Measurements from ENCODE around the gene ASAP2.

ASAP2 gene

DNA sequence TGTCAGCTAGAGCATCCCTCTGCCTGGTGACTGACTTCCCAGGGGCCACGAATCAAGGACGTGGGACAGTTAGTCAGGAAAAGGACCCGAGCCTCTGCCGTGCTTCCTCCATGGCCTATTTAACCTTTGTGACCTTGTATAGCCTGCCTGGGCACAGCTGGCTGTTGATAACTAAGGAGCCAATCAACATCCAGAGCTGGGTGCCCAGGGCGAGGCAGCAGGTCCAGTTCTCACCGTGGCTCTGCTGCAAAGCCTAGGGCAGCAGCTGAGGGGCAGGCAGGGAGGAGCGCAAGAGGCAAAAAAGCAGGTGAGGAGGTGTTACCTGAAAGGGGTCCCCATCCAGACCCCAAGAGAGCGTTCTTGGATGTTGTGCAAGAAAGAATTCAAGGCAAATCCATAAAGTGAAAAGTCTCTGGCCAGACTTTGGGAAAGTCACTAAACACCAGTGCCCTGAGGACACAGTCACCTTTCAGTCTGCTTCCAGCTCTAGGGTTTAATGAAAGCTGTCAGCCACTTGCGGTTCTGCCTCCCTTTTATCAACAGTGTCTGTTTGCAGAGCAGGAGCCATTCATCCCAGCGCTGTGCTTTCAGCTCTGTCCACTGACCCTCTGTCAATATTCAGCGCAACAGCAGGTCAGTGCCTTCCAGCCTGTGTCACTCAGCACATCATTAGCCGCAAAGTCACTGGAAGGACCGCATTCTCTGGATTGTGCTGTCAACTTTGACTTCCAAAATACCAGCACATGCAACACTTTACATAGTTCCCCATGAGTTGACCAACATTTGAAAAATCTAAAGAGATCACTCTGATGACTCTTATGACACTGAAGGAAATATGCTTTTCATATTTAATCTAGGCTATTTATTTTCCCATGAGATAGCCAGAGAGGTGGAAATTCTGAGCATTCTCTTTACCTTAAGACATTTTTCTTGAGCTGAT lies 38.6 kb upstream of the ASAP2 start:
- TF ChIP-seq TAF1 (IDR thresholded peaks at IDR 0.05; ENCODE audit: borderline replicate concordance, insufficient read depth, low read length) (no peak), SIN3A (IDR thresholded peaks at IDR 0.05; ENCODE audit: borderline replicate concordance, insufficient read depth, low read length) (no peak), POLR2AphosphoS5 (IDR thresholded peaks at IDR 0.05; ENCODE audit: low read depth, low read length) (no peak), FOXP2 (optimal IDR thresholded peaks at IDR 0.05; ENCODE audit: borderline replicate concordance, extremely low read depth, extremely low read length, insufficient read depth) (no peak)
- TF ChIP-seq, protein P1, sequence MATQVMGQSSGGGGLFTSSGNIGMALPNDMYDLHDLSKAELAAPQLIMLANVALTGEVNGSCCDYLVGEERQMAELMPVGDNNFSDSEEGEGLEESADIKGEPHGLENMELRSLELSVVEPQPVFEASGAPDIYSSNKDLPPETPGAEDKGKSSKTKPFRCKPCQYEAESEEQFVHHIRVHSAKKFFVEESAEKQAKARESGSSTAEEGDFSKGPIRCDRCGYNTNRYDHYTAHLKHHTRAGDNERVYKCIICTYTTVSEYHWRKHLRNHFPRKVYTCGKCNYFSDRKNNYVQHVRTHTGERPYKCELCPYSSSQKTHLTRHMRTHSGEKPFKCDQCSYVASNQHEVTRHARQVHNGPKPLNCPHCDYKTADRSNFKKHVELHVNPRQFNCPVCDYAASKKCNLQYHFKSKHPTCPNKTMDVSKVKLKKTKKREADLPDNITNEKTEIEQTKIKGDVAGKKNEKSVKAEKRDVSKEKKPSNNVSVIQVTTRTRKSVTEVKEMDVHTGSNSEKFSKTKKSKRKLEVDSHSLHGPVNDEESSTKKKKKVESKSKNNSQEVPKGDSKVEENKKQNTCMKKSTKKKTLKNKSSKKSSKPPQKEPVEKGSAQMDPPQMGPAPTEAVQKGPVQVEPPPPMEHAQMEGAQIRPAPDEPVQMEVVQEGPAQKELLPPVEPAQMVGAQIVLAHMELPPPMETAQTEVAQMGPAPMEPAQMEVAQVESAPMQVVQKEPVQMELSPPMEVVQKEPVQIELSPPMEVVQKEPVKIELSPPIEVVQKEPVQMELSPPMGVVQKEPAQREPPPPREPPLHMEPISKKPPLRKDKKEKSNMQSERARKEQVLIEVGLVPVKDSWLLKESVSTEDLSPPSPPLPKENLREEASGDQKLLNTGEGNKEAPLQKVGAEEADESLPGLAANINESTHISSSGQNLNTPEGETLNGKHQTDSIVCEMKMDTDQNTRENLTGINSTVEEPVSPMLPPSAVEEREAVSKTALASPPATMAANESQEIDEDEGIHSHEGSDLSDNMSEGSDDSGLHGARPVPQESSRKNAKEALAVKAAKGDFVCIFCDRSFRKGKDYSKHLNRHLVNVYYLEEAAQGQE (IDR thresholded peaks at IDR 0.05; ENCODE audit: insufficient read depth in 1 of 2, low read depth in 2 of 2, low read length in 2 of 2) = no peak

DNA sequence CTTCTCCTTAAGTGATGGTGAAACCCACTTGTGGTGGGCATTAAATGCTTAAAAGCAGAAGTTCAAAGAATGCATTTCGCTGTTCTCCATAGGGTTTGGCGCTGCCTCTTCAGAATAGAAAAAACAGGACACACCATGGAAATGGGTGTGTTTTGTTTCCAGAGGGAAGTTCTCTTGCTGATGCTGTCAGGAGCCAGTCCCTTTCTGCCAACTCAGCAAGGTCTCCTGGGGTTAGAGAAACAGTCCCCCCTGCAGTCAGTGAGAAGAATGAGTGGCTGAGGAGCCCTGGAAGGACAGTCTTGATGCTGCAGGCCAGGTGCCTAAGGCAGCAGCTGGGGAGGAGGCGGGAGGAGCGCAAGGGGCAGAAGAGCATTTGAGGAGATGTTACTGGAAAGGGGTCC lies 37.8 kb upstream of the ASAP2 start:
- TF ChIP-seq SIN3A (IDR thresholded peaks at IDR 0.05; ENCODE audit: borderline replicate concordance, insufficient read depth, low read length) = no peak
- TF ChIP-seq POLR2AphosphoS5 (IDR thresholded peaks at IDR 0.05; ENCODE audit: low read depth, low read length) = no peak
- TF ChIP-seq, protein P1 (IDR thresholded peaks at IDR 0.05; ENCODE audit: insufficient read depth in 1 of 2, low read depth in 2 of 2, low read length in 2 of 2) = no peak
- no peak for TF ChIP-seq TAF1 (IDR thresholded peaks at IDR 0.05; ENCODE audit: borderline replicate concordance, insufficient read depth, low read length)
- TF ChIP-seq FOXP2 (optimal IDR thresholded peaks at IDR 0.05; ENCODE audit: borderline replicate concordance, extremely low read depth, extremely low read length, insufficient read depth) = no peak

DNA sequence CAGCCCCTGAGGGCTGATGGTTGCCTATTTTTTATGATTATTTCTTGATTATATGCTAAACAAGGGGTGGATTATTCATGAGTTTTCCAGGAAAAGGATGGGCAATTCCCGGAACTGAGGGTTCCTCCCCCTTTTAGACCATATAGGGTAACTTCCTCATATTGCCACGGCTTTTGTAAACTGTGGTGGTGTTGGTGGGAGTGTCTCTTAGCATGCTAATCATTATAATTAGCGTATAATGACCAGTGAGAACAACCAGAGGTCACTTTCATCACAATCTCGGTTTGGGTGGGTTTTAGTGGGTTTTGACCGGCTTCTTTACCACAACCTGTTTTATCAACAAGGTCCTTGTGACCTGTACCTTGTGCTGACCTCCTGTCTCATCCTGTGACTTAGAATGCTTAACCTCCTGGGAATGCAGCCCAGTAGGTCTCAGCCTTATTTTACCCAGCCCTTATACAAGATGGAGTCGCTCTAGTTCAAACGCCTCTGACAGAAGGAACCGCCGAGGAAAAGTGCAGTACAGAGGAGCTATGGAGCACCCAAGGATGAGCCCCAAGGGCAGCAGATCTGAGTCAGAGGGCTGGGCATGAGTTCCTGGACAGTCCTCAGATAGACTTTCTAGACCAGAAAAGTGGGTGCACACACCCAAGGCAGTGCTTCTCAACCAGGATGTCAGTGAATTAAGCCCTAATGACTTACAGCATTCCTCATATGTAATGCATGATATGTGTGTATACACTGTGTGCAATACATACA lies 37.1 kb upstream of the ASAP2 start:
- no peak for TF ChIP-seq FOXP2 (optimal IDR thresholded peaks at IDR 0.05; ENCODE audit: borderline replicate concordance, extremely low read depth, extremely low read length, insufficient read depth)
- TF ChIP-seq POLR2AphosphoS5 (IDR thresholded peaks at IDR 0.05; ENCODE audit: low read depth, low read length) = no peak
- TF ChIP-seq TAF1 (IDR thresholded peaks at IDR 0.05; ENCODE audit: borderline replicate concordance, insufficient read depth, low read length) = no peak
- TF ChIP-seq, protein P1 (IDR thresholded peaks at IDR 0.05; ENCODE audit: insufficient read depth in 1 of 2, low read depth in 2 of 2, low read length in 2 of 2) = no peak
- TF ChIP-seq SIN3A (IDR thresholded peaks at IDR 0.05; ENCODE audit: borderline replicate concordance, insufficient read depth, low read length) = no peak

DNA sequence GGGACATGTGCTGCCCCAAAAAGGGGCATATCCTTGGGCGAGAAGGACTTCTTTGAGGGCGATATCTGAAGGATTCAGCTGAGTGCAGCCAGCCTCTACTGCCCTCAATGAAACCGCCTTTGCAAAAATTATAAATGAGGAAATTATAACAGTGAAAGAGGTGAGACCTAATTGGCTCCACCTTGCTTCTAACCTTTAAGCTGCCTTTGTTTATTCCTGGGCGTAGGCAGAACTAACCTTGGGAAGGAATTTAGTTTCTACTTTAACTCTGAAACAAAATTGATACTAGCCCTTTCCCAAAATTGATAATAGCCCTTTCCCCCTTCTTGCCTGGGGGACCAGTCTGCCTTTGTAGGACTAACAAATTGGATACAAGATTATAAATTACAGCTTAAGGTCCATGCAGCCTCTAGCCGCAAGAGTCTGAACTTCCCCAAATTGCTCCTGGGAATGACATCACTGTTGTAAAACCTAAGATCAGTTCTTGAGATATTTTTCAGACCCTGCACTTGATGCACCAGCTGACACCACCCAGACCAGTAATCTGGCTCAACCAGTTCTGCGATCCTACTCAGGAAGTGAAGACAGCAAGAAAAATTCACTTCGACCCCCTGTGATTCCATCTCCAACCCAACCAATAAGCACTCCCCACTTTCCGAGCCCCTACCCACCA lies 36.0 kb upstream of the ASAP2 start:
- TF ChIP-seq TAF1 (IDR thresholded peaks at IDR 0.05; ENCODE audit: borderline replicate concordance, insufficient read depth, low read length) (no peak), SIN3A (IDR thresholded peaks at IDR 0.05; ENCODE audit: borderline replicate concordance, insufficient read depth, low read length) (no peak)
- TF ChIP-seq, protein P1 (IDR thresholded peaks at IDR 0.05; ENCODE audit: insufficient read depth in 1 of 2, low read depth in 2 of 2, low read length in 2 of 2) = no peak

Measured in PFSK-1 (cell line).